Coronary artery (tissue), 2 donors: ENCODE measurements around the gene ISLR2.

Experiments
- DNase-seq: peaks from one replicate; pipeline ENCODE4 v3.0.0-alpha.2; 2017; ENCODE audit warnings: low spot score
- H3K27ac ChIP-seq, 2 donors: fragments of 200-600 bp; sonication (generic); one replicate each; pipeline ENCODE4 v1.5.1; 2016 to 2019
- H3K4me3 ChIP-seq: fragments of 200-600 bp; sonication (generic); 2 replicates; pipeline ENCODE4 v1.5.1; 2016; ENCODE audit warnings: mild to moderate bottlenecking, moderate library complexity
- CTCF ChIP-seq: fragments of 200-600 bp; sonication (generic); IDR thresholded peaks from one replicate; pipeline ENCODE4 v1.5.1; 2019; ENCODE audit warnings: antibody characterized with exemption

Gene ISLR2

DNA sequence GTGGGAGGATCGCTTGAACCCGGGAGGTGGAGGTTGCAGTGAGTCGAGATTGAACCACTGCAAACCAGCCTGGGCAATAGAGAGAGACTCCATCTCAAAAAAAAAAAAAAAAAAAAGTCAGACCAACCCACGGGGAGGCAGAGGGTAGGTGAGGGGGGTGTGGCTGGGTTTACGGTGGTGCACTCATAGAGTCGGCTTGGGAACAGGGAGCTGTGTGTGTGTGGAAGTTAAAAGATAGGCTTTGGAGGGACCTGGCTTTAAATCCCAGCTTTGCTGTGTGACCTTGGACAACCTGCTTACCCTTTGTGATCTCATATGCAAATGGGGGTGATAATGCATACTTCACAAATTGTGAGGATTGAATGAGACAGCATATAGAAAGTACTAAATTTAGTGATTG lies 10.0 kb upstream of the ISLR2 start:
- Histone ChIP-seq H3K27ac (no peak overlapping the region), H3K4me3 (no peak overlapping the region)
- no peak for TF ChIP-seq CTCF
- DNase-seq, result no peak

GRCh38 chr15:74121039-74121438 lies 9.3 kb upstream of the ISLR2 start:
- no peak for DNase-seq
- Histone ChIP-seq H3K27ac (no peak overlapping the region), H3K4me3 (no peak overlapping the region)
- no peak for TF ChIP-seq CTCF

DNA sequence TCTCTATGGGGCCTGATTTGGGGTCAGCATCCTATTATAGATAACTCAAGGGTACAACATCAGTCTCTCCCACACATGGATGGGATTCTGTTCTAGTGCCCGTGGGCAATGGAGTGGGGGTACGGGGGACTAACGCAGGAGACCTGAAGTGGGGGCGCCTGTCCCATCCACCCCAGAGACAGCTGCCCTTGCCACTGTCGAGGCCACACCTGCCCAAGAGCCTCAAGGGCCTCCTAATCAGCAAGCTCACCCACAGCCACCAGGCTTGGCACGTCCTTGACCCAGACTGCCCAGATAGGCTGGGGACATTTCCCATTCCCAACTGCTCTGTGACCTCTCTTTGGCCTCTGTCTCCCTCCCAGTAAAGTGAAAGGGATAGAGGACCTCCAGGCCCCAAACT lies 8.5 kb upstream of the ISLR2 start:
- H3K27ac ChIP-seq, result no peak overlapping the region
- no peak overlapping the region for H3K4me3 ChIP-seq
- no peak for TF ChIP-seq CTCF
- no peak for DNase-seq

- TF ChIP-seq CTCF, result no peak
- Histone ChIP-seq H3K4me3 (no peak overlapping the region), H3K27ac (no peak overlapping the region)
- DNase-seq, result no peak
These were observed 7.8 kb upstream of the ISLR2 start for GRCh38 chr15:74122403-74123130.

DNA sequence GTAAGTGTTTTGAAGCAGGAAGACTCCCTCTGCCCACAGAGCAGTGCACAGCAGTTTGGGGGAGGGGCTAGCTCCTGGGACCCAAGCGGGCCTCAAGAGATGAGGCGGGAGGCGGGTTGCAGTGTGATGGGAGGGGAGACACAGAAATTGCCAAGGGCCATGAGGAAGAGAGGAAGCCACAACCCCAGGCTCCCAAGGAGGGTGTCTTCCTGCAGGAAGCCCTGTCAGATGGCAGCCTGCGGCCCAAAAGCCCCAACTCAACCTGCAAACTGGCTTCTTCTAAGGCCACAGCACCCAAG lies 7.3 kb upstream of the ISLR2 start:
- H3K4me3 ChIP-seq, result no peak overlapping the region
- no peak overlapping the region for H3K27ac ChIP-seq
- TF ChIP-seq CTCF, result no peak
- no peak for DNase-seq

DNA sequence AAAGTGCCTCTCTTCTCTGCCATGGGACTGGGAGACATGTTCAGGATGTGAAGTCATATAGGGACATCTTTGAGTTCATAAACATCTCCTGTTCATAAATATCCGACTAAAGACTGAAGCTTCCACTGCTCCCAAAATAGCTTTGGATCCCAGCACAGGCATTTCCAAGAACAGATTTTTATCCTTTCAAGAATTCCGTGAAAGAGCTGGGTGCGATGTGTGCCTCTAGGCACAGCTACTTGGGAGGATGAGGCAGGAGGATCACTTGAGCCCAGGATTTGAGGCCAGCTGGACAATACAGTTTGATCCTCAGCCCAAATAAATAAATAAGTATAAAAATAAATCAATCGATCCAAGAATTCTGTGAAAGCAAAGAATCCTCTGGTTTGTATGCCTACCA lies 6.7 kb upstream of the ISLR2 start:
- H3K27ac ChIP-seq, result no peak overlapping the region

More for the DNA sequence above, 6.7 kb upstream of the ISLR2 start:
- DNase-seq, result no peak
- TF ChIP-seq CTCF, result no peak
- no peak overlapping the region for H3K4me3 ChIP-seq
